Measurements from ENCODE around the gene ANKMY1.

DNA sequence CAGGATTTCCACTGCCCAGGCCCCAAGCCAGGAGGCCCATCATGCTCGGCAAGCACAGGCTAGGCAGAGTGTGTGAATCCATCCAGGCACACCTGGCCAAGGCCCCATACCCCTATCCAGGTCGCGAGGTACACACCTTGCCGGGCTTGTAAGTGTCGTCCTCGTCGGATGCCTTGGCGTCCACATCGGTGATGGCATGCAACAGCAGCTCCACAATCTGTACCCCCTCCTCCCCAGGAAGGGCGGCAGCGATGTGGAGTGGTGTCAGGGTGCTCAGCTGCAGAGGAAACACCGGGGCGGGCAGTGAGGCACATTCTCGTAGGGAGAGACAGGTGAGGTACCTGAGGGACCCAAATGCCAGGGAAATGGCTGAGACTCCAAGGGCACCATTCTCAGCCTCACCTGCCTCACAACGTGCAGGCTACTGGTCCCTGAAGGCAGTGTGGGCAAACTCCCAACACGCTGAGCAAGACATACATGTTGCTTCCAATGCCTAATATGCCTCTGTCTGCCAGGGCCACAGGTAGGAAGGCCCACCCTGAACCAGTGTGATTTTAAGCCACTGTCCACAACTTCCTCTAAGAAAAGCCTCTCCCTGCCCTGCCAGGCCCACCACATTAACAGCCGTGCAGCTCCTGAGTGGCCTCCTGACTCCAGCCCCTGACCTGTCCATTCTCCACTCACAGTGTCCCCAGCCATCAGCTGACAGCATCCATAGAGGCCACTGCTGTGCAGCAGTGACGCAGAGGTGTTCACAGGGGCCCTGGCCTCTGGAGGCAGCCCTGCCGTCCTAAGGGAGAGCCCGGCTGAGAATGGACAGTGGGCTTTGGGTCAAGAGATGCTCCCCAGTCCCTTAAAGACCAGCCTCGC lies 44.9 kb downstream of the ANKMY1 start:
- TF ChIP-seq, protein P1, sequence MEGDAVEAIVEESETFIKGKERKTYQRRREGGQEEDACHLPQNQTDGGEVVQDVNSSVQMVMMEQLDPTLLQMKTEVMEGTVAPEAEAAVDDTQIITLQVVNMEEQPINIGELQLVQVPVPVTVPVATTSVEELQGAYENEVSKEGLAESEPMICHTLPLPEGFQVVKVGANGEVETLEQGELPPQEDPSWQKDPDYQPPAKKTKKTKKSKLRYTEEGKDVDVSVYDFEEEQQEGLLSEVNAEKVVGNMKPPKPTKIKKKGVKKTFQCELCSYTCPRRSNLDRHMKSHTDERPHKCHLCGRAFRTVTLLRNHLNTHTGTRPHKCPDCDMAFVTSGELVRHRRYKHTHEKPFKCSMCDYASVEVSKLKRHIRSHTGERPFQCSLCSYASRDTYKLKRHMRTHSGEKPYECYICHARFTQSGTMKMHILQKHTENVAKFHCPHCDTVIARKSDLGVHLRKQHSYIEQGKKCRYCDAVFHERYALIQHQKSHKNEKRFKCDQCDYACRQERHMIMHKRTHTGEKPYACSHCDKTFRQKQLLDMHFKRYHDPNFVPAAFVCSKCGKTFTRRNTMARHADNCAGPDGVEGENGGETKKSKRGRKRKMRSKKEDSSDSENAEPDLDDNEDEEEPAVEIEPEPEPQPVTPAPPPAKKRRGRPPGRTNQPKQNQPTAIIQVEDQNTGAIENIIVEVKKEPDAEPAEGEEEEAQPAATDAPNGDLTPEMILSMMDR (IDR thresholded peaks at IDR 0.05) = no peak
- TF ChIP-seq POLR2A (IDR thresholded peaks at IDR 0.05) = no peak
- TF ChIP-seq EP300 (IDR thresholded peaks at IDR 0.05) = no peak
